ENCODE measurements around the gene MCUR1. TPM values are rescaled to one million over a fixed set of nuclear protein-coding genes. Genes with fewer than 3 reads are reported as not detected.

The MCUR1 gene
- total and polyA plus RNA-seq, 2 donors (not counting 1 experiment from before 2014, with no cell fraction given), result 6.3 to 12.4 TPM

DNA sequence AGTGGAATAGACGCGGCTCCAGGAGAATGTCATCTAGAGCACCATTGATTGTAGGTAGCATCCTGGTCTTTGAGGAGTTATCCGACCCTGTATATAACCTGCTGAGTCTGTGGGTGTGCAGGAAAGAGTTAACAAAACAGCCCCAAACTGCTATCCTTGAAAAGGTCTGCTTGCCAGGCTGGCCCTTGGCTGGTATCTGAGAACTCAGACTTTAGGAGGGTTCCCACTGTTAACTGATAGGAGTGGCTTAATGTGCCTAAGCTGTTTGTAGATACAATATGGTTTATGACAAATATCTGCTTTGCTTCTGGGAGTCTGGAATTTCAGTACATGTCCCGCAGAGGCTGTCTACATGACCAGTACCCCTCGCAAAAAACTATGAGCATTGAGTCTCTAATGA lies 27.6 kb upstream of the MCUR1 start:
- no peaks in the 10 kb centered on the region for H3K4me1 ChIP-seq (ENCODE audit: control insufficient read depth, extremely low read depth, insufficient read depth, low read length)
- H4K20me1 ChIP-seq (ENCODE audit: control insufficient read depth, extremely low read depth, insufficient read depth, low read length), result no peaks in the 10 kb centered on the region
- H3K4me2 ChIP-seq (ENCODE audit: extremely low read depth, insufficient read depth, low read length), result no peak overlapping the region
- H2AFZ ChIP-seq (ENCODE audit: low read length), result no peak overlapping the region
- DNase-seq (ENCODE audit: low read depth in 2 of 2), result no peak
- H3K9ac ChIP-seq (ENCODE audit: insufficient read depth, low read length), result no peak overlapping the region
- TF ChIP-seq, protein P1, sequence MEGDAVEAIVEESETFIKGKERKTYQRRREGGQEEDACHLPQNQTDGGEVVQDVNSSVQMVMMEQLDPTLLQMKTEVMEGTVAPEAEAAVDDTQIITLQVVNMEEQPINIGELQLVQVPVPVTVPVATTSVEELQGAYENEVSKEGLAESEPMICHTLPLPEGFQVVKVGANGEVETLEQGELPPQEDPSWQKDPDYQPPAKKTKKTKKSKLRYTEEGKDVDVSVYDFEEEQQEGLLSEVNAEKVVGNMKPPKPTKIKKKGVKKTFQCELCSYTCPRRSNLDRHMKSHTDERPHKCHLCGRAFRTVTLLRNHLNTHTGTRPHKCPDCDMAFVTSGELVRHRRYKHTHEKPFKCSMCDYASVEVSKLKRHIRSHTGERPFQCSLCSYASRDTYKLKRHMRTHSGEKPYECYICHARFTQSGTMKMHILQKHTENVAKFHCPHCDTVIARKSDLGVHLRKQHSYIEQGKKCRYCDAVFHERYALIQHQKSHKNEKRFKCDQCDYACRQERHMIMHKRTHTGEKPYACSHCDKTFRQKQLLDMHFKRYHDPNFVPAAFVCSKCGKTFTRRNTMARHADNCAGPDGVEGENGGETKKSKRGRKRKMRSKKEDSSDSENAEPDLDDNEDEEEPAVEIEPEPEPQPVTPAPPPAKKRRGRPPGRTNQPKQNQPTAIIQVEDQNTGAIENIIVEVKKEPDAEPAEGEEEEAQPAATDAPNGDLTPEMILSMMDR (conservative IDR thresholded peaks at IDR 0.05 in 1 of 2, IDR thresholded peaks at IDR 0.05 in 1 of 2; ENCODE audit: low read depth in 1 of 2, low read length in 2 of 2), result no peak
- TF ChIP-seq EZH2 (IDR thresholded peaks at IDR 0.05; ENCODE audit: low read length, missing control alignments), result no peak
- no peaks in the 10 kb centered on the region for H3K9me3 ChIP-seq (ENCODE audit: control insufficient read depth, insufficient read depth, low read depth, low read length)
- H3K79me2 ChIP-seq (ENCODE audit: control insufficient read depth, insufficient read depth, low read length), result no peaks in the 10 kb centered on the region
- H3K27me3 ChIP-seq (ENCODE audit: control insufficient read depth, insufficient read depth, low read length), result no peaks in the 10 kb centered on the region
- H3K27ac ChIP-seq (ENCODE audit: insufficient read depth, low read length), result no peak overlapping the region
- no peak overlapping the region for H3K4me3 ChIP-seq (replicated peaks in 1 of 4; ENCODE audit: control extremely low read depth in 1 of 4, insufficient read depth in 1 of 4, low read depth in 3 of 4, low read length in 4 of 4)
- no peaks in the 10 kb centered on the region for H3K36me3 ChIP-seq (ENCODE audit: control insufficient read depth, insufficient read depth, low read length)

DNA sequence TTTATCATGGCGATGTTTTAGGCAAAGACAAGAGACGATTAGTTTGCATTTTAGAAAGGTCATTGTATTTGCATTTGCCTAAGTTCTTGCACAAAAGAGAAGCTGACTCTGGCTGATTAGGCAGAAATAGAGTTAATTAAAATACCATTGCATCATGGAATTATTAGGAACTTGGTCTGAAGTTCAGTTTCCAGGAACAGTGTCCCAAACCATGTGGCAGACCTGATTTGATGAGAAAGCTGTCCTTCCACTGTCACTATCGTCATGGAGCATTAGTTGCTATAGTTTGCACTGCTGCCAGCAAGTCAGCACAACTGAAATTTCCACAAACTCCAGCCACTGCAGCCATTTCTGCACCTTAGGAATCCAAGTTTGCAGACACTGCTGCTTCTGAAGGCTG lies 24.3 kb upstream of the MCUR1 start:
- no peaks in the 10 kb centered on the region for H3K79me2 ChIP-seq (ENCODE audit: control insufficient read depth, insufficient read depth, low read length)
- no peak overlapping the region for H3K4me3 ChIP-seq (replicated peaks in 1 of 4; ENCODE audit: control extremely low read depth in 1 of 4, insufficient read depth in 1 of 4, low read depth in 3 of 4, low read length in 4 of 4)
- H3K36me3 ChIP-seq (ENCODE audit: control insufficient read depth, insufficient read depth, low read length), result no peaks in the 10 kb centered on the region
- H4K20me1 ChIP-seq (ENCODE audit: control insufficient read depth, extremely low read depth, insufficient read depth, low read length), result no peaks in the 10 kb centered on the region
- no peak for TF ChIP-seq EZH2 (IDR thresholded peaks at IDR 0.05; ENCODE audit: low read length, missing control alignments)
- TF ChIP-seq, protein P1 (conservative IDR thresholded peaks at IDR 0.05 in 1 of 2, IDR thresholded peaks at IDR 0.05 in 1 of 2; ENCODE audit: low read depth in 1 of 2, low read length in 2 of 2), result no peak
- H3K4me1 ChIP-seq (ENCODE audit: control insufficient read depth, extremely low read depth, insufficient read depth, low read length), result no peaks in the 10 kb centered on the region
- H3K27me3 ChIP-seq (ENCODE audit: control insufficient read depth, insufficient read depth, low read length), result no peaks in the 10 kb centered on the region
- no peak overlapping the region for H3K4me2 ChIP-seq (ENCODE audit: extremely low read depth, insufficient read depth, low read length)
- no peak overlapping the region for H3K27ac ChIP-seq (ENCODE audit: insufficient read depth, low read length)
- DNase-seq (ENCODE audit: low read depth in 2 of 2), result no peak
- no peak overlapping the region for H2AFZ ChIP-seq (ENCODE audit: low read length)
- no peak overlapping the region for H3K9ac ChIP-seq (ENCODE audit: insufficient read depth, low read length)
- H3K9me3 ChIP-seq (ENCODE audit: control insufficient read depth, insufficient read depth, low read depth, low read length), result no peaks in the 10 kb centered on the region

- no peak overlapping the region for H3K27ac ChIP-seq (ENCODE audit: insufficient read depth, low read length)
- no peaks in the 10 kb centered on the region for H3K36me3 ChIP-seq (ENCODE audit: control insufficient read depth, insufficient read depth, low read length)
- no peaks in the 10 kb centered on the region for H3K79me2 ChIP-seq (ENCODE audit: control insufficient read depth, insufficient read depth, low read length)
- H3K9ac ChIP-seq (ENCODE audit: insufficient read depth, low read length), result no peak overlapping the region
- TF ChIP-seq EZH2 (IDR thresholded peaks at IDR 0.05; ENCODE audit: low read length, missing control alignments), result no peak
- TF ChIP-seq, protein P1 (conservative IDR thresholded peaks at IDR 0.05 in 1 of 2, IDR thresholded peaks at IDR 0.05 in 1 of 2; ENCODE audit: low read depth in 1 of 2, low read length in 2 of 2), result no peak
- DNase-seq (ENCODE audit: low read depth in 2 of 2), result no peak
- H3K4me3 ChIP-seq (replicated peaks in 1 of 4; ENCODE audit: control extremely low read depth in 1 of 4, insufficient read depth in 1 of 4, low read depth in 3 of 4, low read length in 4 of 4), result no peak overlapping the region
- no peak overlapping the region for H2AFZ ChIP-seq (ENCODE audit: low read length)
- H3K4me1 ChIP-seq (ENCODE audit: control insufficient read depth, extremely low read depth, insufficient read depth, low read length), result no peaks in the 10 kb centered on the region
- H3K9me3 ChIP-seq (ENCODE audit: control insufficient read depth, insufficient read depth, low read depth, low read length), result no peaks in the 10 kb centered on the region
- no peak overlapping the region for H3K4me2 ChIP-seq (ENCODE audit: extremely low read depth, insufficient read depth, low read length)
- no peaks in the 10 kb centered on the region for H4K20me1 ChIP-seq (ENCODE audit: control insufficient read depth, extremely low read depth, insufficient read depth, low read length)
- H3K27me3 ChIP-seq (ENCODE audit: control insufficient read depth, insufficient read depth, low read length), result no peaks in the 10 kb centered on the region
Measured at GRCh38 chr6:13836170-13836569, 21.8 kb upstream of the MCUR1 start.

All from fibroblast of lung (primary cell).